ENCODE measurements around the gene UAP1.

UAP1 gene

GRCh38 chr1:162645666-162646065 is 84.1 kb downstream of the UAP1 start:
- Histone ChIP-seq H3K27me3 (ENCODE audit: control insufficient read depth, insufficient read depth, low read length, poor library complexity, severe bottlenecking) (no peaks in the 10 kb centered on the region), H3K9me3 (ENCODE audit: control insufficient read depth, low read length) (no peaks in the 10 kb centered on the region), H3K4me1 (ENCODE audit: control insufficient read depth, insufficient read depth, low read length) (no peaks in the 10 kb centered on the region), H3K27ac (ENCODE audit: insufficient read depth, low read depth, low read length, poor library complexity, severe bottlenecking) (no peak overlapping the region), H3K4me3 (ENCODE audit: insufficient read depth, low read depth, low read length) (no peak overlapping the region), H3K36me3 (ENCODE audit: control insufficient read depth, insufficient read depth, low read length) (no peaks in the 10 kb centered on the region)
- 89 to 94% methylated on average over 4 of the region's 4 CpGs for WGBS, 2 experiments

- no peak overlapping the region for H3K27ac ChIP-seq (ENCODE audit: insufficient read depth, low read depth, low read length, poor library complexity, severe bottlenecking)
- H3K27me3 ChIP-seq (ENCODE audit: control insufficient read depth, insufficient read depth, low read length, poor library complexity, severe bottlenecking), result no peaks in the 10 kb centered on the region
- 96 to 98% methylated on average over 3 of the region's 3 CpGs for WGBS, 2 experiments
- no peak overlapping the region for H3K4me3 ChIP-seq (ENCODE audit: insufficient read depth, low read depth, low read length)
- H3K9me3 ChIP-seq (ENCODE audit: control insufficient read depth, low read length), result no peaks in the 10 kb centered on the region
- no peaks in the 10 kb centered on the region for H3K4me1 ChIP-seq (ENCODE audit: control insufficient read depth, insufficient read depth, low read length)
- no peaks in the 10 kb centered on the region for H3K36me3 ChIP-seq (ENCODE audit: control insufficient read depth, insufficient read depth, low read length)
These were observed 88.1 kb downstream of the UAP1 start for GRCh38 chr1:162649583-162649982.
